HUES48 (cell line): Measurements from ENCODE around the gene PAWR.
A peak's percentile ranks its signal among the peaks of the same experiment; 100 is the strongest.
"Not testable (repeated sequence)": the region's sequence is repeated elsewhere in the genome, so short reads cannot be mapped to it uniquely, and the experiment has no call there.

Experiments used
- H3K27ac ChIP-seq: one replicate; pipeline ENCODE4 v1.7.0; 2013; ENCODE audit warnings: low read depth, low read length, inconsistent platforms
- H3K27me3 ChIP-seq: 2 replicates; pipeline ENCODE4 v1.6.1; 2013; ENCODE audit warnings: mild to moderate bottlenecking, low read length; ENCODE audit not compliant: control insufficient read depth, insufficient read depth
- H3K36me3 ChIP-seq: 2 replicates; pipeline ENCODE4 v1.6.1; 2013; ENCODE audit warnings: low read length; ENCODE audit not compliant: control insufficient read depth, insufficient read depth
- H3K4me1 ChIP-seq: 2 replicates; pipeline ENCODE4 v1.6.1; 2013; ENCODE audit warnings: mild to moderate bottlenecking, low read length; ENCODE audit not compliant: control insufficient read depth, insufficient read depth
- H3K4me3 ChIP-seq: 2 replicates; pipeline ENCODE4 v1.5.1; 2013; ENCODE audit warnings: mild to moderate bottlenecking, low read depth, low read length
- H3K9ac ChIP-seq: 2 replicates; pipeline ENCODE4 v1.6.1; 2013; ENCODE audit warnings: mild to moderate bottlenecking, low read depth, low read length, moderate library complexity
- H3K9me3 ChIP-seq: 2 replicates; pipeline ENCODE4 v1.6.1; 2013; ENCODE audit warnings: low read length; ENCODE audit not compliant: control insufficient read depth, insufficient read depth

Gene PAWR

GRCh38 chr12:79646843-79647242, 43.9 kb downstream of the PAWR start:
- H3K27ac ChIP-seq, H3K9ac ChIP-seq: not testable (repeated sequence)

DNA sequence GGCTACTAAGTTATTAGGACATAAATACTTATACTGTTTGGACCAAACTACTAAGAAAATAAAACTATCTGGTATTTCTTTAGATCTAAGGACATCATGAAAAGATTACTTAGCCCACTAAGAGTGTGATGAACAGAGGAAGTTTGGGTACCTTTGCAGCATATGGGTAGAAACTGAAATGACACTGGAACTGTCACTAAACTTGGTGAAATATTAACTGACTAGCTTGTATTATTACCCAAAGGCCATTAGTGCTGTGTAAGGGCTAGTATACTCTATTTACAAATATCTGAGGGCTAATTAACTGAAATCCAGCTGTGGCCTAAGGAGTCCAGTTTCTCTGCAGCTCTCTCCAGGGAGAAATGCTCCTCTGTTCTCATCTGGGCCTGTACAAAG, 45.5 kb downstream of the PAWR start:
- H3K36me3 ChIP-seq = no peaks in the 10 kb centered on the region
- H3K9me3 ChIP-seq = no peaks in the 10 kb centered on the region
- H3K27ac ChIP-seq = no peak overlapping the region
- no peak overlapping the region for H3K4me3 ChIP-seq
- no peak overlapping the region for H3K9ac ChIP-seq
- H3K4me1 ChIP-seq = peaks cover 49% of the 10 kb centered on the region
- H3K27me3 ChIP-seq = no peaks in the 10 kb centered on the region

More at GRCh38 chr12:79646843-79647242, 43.9 kb downstream of the PAWR start:
- not testable (repeated sequence) for H3K4me3 ChIP-seq, H3K27me3 ChIP-seq, H3K9me3 ChIP-seq, H3K36me3 ChIP-seq
- H3K4me1 ChIP-seq = peaks cover 54% of the 10 kb centered on the region

DNA sequence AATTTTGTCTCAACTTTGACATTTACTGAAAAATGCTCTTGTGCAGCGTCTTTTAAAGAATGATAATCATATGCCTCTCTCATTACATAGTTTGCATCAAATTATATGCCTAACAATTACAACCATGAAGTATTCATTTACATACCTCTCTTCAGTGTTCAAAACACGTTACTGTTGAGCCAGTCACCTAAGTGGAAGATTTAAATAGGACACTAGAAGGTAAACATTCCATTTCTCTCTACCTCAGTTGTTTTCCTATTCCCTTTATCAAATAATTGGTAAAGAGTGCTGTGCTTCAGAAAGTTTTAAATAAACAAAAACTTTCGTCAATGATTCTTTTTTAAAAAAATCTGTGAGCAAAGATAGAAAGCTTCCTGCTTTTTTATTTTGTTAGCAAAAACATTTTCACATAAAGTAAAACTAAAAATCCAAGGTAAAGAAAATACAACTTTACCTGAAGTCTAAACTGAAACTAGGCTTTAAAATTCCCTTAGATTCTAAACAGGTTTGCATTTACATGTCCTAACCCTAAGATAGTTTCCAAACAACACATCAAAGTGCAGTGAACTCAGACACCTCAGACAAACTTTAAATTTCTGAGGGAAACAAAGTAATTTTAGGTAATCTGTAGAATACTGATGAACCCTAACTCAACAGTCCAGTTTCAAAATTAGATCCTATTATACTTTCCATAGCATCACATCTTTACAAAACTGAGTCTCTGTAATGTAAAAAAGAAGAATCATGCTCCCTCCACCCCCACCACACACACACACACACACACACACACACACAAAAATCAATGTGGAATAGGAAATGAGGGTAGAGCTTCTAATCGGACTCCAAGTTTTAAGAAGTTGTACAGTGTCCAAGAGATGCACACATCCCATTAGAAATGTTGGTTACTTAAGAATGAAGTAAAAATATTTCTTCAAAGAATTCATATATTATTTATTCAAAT, 46.2 kb downstream of the PAWR start:
- H3K27me3 ChIP-seq = no peaks in the 10 kb centered on the region
- H3K9me3 ChIP-seq = no peaks in the 10 kb centered on the region
- H3K4me1 ChIP-seq = peaks cover 49% of the 10 kb centered on the region
- H3K9ac ChIP-seq = no peak overlapping the region
- H3K4me3 ChIP-seq = no peak overlapping the region
- no peaks in the 10 kb centered on the region for H3K36me3 ChIP-seq
- peak overlapping the region; percentile 76 for H3K27ac ChIP-seq

GRCh38 chr12:79643821-79644220, 46.9 kb downstream of the PAWR start:
- no peak overlapping the region for H3K9ac ChIP-seq
- no peaks in the 10 kb centered on the region for H3K36me3 ChIP-seq
- no peaks in the 10 kb centered on the region for H3K27me3 ChIP-seq
- H3K4me3 ChIP-seq = no peak overlapping the region
- peaks cover 47% of the 10 kb centered on the region for H3K4me1 ChIP-seq
- no peak overlapping the region for H3K27ac ChIP-seq
- H3K9me3 ChIP-seq = no peaks in the 10 kb centered on the region

DNA sequence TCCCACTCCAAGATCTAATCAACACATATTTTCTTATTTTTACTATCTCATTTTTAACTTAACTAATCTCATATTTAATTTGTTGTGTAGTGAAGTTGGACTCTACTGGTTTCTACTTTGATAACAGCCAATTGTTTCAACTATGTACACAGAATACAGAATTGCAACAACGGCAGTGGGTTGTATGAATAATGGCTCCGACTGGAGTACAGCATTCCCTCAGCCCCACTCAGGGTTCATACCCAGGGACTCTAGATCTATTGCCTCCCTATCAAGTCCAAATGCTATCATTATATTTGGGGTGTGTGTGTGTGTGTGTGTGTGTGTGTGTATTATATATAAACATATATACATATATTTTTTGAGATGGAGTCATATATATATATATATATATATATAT, 52.3 kb downstream of the PAWR start:
- no peak overlapping the region for H3K4me3 ChIP-seq
- no peak overlapping the region for H3K9ac ChIP-seq
- peaks cover 54% of the 10 kb centered on the region for H3K4me1 ChIP-seq
- H3K27ac ChIP-seq = no peak overlapping the region
- H3K36me3 ChIP-seq = no peaks in the 10 kb centered on the region
- H3K27me3 ChIP-seq = no peaks in the 10 kb centered on the region
- no peaks in the 10 kb centered on the region for H3K9me3 ChIP-seq

- H3K27me3 ChIP-seq = no peaks in the 10 kb centered on the region
- H3K36me3 ChIP-seq = no peaks in the 10 kb centered on the region
- no peak overlapping the region for H3K9ac ChIP-seq
- H3K4me1 ChIP-seq = peaks cover 46% of the 10 kb centered on the region
- no peaks in the 10 kb centered on the region for H3K9me3 ChIP-seq
- no peak overlapping the region for H3K4me3 ChIP-seq
- H3K27ac ChIP-seq = no peak overlapping the region
Observed at GRCh38 chr12:79637093-79637492, 53.7 kb downstream of the PAWR start.

- no peak overlapping the region for H3K4me3 ChIP-seq
- no peak overlapping the region for H3K9ac ChIP-seq
- no peaks in the 10 kb centered on the region for H3K36me3 ChIP-seq
- peaks cover 44% of the 10 kb centered on the region for H3K4me1 ChIP-seq
- H3K27me3 ChIP-seq = no peaks in the 10 kb centered on the region
- H3K9me3 ChIP-seq = no peaks in the 10 kb centered on the region
- H3K27ac ChIP-seq = no peak overlapping the region
Observed at GRCh38 chr12:79635676-79636075, 55.1 kb downstream of the PAWR start.

DNA sequence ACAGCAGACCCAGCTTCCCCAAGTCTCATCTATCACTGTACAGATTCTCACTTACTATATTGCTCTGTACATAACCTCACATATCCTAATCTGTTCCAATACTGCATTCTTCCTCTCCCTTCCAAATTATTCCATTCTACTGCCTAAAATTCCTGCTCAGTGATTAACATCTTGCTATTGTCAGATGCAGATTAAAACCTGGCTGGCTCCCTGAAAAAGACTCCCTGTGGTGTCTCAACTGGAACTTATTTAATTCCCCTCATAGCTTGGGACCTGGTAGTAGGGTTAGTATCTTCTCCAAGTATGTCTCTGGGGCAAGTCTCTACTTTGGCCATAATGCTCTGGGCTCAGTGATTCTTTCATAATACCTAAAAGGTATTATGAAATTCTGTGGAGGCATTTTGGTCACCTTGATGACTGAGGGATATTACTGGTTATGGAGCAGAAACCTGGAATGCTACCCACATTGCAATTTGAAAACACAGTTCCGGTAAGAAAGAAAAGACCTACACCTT, 55.8 kb downstream of the PAWR start:
- Histone ChIP-seq H3K36me3 (no peaks in the 10 kb centered on the region), H3K9ac (no peak overlapping the region), H3K4me1 (peaks cover 44% of the 10 kb centered on the region), H3K27me3 (no peaks in the 10 kb centered on the region), H3K27ac (peak overlapping the region; percentile 67), H3K4me3 (peak overlapping the region; percentile 23; the same call in 1 of the 2 replicates), H3K9me3 (no peaks in the 10 kb centered on the region)

DNA sequence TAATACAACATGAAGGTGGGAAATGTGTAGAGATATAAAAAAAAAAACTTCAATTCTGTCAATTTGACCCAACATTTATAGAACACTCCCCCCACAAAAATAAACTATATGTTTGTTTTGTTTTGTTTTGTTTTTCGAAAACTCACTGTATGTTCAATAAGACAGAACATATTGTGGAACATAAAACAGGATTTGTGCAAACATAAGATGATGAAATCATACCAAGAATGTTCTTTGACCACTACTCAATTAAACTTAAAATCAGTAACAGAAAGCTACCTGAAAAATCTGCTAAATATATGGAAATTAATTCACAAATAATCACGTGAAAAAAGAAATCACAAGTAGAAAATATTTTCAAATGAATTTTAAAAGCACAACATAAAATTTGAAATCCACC, 61.2 kb downstream of the PAWR start:
- H3K4me3 ChIP-seq = no peak overlapping the region
- no peak overlapping the region for H3K9ac ChIP-seq
- no peaks in the 10 kb centered on the region for H3K36me3 ChIP-seq

DNA sequence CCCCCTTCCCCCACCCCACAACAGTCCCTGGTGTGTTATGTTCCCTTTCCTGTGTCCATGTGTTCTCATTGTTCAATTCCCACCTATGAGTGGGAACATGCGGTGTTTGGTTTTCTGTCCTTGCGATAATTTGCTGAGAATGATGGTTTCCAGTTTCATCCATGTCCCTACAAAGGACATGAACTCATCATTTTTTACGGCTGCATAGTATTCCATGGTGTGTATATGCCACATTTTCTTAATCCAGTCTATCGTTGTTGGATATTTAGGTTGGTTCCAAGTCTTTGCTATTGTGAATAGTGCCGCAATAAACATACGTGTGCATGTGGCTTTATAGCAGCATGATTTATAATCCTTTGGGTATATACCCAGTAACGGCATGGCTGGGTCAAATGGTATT, 64.0 kb downstream of the PAWR start:
- H3K4me1 ChIP-seq = peaks cover 21% of the 10 kb centered on the region
- not testable (repeated sequence) for H3K9me3 ChIP-seq, H3K9ac ChIP-seq, H3K27ac ChIP-seq, H3K27me3 ChIP-seq, H3K4me3 ChIP-seq, H3K36me3 ChIP-seq

More for the DNA sequence above, 61.2 kb downstream of the PAWR start:
- Histone ChIP-seq H3K9me3 (no peaks in the 10 kb centered on the region), H3K27ac (no peak overlapping the region), H3K27me3 (no peaks in the 10 kb centered on the region), H3K4me1 (peaks cover 14% of the 10 kb centered on the region; the same call in 1 of the 2 replicates)

DNA sequence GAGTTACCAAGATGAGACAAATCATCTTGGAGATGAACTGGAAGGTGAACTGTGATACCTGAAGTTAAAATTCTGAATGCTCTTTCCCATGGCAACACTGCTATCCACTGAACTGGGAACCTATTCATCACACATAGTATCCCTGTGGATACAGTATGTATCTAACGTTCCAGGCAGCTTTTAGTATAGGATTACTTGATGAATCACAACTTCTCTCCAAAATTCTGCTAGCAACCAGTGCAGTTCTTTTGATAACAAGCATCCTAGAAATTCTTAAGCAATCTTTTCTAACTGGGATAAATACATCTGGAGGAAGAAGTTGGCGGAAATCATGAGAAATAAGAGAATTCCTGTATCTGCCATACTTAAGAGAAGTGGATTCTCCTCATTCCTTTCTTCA, 66.4 kb downstream of the PAWR start:
- Histone ChIP-seq H3K27me3 (no peaks in the 10 kb centered on the region), H3K9me3 (no peaks in the 10 kb centered on the region), H3K27ac (peak overlapping the region; percentile 5), H3K36me3 (peaks cover 21% of the 10 kb centered on the region), H3K4me1 (peaks cover 21% of the 10 kb centered on the region), H3K9ac (no peak overlapping the region), H3K4me3 (no peak overlapping the region)
